HG03280 (cell line): ENCODE measurements around the gene SYCN.

Experiments used
- ATAC-seq: cut with Tn5 transposase; IDR thresholded peaks from one replicate; pipeline ENCODE4 v1.9.1; 2021; ENCODE audit warnings: mild to moderate bottlenecking, moderate library complexity; ENCODE audit not compliant: unreplicated experiment

The SYCN gene

GRCh38 chr19:39172700-39173501 is 31.2 kb downstream of the SYCN start:
- ATAC-seq = no peak

DNA sequence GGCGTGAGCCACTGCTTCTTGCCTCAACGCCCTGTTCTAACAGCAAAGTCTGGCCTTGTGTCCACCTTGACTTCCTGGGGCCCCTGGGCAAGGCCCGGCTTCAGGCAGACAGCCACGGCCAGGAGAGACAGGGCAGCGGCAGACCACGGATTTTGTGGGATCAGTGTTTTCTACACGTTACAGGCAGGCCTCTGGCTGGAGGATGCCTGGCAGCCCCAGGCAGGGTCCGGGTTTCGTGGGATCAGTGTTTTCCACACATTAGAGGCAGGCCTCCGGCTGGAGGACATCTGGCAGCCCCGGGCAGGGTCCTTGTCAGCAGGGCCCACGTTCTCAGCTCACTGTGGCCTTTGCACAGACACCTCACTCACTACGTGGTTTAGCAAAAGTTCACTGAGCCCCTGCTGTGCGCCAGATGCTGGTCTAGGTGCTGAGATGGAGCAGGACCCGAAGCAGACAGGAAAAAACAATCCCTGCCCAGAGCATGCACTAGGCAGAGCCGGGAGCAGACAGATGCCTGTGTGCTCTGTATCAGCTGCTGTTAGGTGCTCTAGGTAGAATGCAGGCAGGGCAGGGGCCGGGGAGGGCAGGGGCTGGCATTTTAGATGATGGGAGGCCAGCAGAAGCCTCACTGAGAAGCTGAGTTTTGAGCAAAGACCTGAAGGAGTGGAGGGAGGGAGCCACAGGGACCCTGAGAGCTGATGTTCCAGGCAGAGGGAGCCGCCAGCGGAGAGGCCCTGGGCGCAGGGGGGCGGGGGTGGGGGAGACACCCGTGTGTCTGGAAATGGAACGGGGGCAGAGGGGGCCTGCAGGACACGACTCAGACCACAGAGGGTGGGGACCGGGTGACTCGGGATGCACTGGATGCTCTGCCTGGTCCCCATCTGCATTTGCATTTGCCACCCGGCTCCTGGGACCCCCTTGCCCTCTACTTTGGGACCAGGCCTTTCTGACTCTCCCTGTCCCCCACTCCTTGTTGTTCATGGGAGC is 32.3 kb downstream of the SYCN start:
- no peak for ATAC-seq

GRCh38 chr19:39170386-39171231 is 33.5 kb downstream of the SYCN start:
- ATAC-seq = no peak

GRCh38 chr19:39169143-39169810 is 34.8 kb downstream of the SYCN start:
- no peak for ATAC-seq

- no peak for ATAC-seq
Observed at GRCh38 chr19:39168258-39169142, 35.6 kb downstream of the SYCN start.

GRCh38 chr19:39167461-39168257 is 36.4 kb downstream of the SYCN start:
- no peak for ATAC-seq

DNA sequence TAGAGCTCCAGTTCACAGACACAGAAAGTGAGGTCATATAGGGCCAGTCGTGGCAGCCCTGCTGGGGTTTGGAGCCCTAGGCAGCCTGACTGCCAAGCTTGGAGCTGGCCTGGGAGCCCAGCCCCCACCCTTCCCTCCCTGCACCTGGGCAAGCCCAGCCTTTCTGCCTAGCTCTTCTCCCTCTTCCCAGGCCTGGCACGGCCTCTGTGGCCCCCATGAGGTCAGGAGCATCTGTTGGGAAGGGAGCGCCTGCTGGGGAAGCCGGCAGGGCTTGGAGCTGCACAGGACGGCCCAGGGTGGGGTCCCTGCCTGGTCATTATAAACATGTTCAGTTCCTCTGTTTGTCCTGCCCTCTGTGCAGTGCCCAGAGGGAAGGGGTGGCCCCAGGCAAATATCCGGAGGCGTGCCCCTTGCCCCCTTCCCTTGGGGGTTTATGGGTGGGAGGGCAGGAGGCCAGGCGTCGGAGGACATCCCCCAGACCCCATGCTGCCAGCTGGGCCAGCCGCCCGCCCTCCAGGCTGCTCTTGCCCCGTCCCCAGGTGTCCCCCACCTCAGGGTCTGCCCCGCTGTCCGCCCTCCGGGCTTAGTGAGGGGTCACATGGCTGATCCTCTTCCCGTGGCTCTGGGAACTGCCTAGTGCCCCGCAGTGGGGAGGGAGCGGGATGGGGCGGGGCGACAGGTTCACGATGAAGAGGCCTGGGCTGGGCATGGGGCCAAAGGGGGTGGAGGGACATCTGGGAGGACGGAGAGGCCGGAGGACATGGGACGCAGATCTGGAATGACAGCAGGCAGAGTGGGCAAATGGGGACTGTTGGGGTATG is 37.3 kb downstream of the SYCN start:
- ATAC-seq = no peak

DNA sequence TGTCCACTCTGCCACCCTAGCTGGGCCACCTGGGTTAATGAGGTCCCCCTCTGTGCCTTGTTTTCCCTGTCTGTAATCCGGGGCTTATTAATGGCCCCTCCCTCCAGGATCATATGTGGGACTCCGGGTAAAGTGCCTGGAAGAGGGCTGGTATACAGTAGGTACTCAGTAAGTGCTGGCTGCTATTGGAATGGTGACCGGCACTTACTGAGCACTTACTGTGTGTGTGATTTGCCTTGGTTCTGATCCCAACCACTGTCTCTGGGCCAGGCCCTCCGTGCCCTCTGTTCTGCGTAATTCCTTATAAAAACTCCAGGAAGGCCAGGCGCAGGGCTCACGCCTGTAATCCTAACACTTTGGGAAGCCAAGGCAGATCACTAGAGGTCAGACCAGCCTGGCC is 38.2 kb downstream of the SYCN start:
- ATAC-seq = no peak

GRCh38 chr19:39164289-39164688 is 39.8 kb downstream of the SYCN start:
- no peak for ATAC-seq

DNA sequence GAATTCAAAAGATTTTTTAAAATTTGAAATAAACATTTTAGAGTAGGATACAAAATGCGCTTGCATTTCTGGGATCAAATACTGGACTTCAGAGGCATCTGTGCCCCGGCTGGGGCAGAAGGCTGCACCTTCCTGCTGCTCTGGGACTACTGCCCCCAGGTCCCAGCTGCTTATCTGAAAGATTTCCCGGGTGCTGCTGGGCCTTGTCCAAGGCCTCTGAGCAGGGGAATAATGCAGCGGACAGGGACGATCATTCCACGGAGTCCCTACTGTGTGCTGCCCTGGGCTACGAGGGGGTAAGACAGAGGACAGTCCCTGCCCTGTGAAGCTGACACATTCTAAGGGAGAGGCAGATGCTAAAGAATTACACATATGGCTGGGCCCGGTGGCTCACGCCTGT is 40.4 kb downstream of the SYCN start:
- ATAC-seq = no peak

DNA sequence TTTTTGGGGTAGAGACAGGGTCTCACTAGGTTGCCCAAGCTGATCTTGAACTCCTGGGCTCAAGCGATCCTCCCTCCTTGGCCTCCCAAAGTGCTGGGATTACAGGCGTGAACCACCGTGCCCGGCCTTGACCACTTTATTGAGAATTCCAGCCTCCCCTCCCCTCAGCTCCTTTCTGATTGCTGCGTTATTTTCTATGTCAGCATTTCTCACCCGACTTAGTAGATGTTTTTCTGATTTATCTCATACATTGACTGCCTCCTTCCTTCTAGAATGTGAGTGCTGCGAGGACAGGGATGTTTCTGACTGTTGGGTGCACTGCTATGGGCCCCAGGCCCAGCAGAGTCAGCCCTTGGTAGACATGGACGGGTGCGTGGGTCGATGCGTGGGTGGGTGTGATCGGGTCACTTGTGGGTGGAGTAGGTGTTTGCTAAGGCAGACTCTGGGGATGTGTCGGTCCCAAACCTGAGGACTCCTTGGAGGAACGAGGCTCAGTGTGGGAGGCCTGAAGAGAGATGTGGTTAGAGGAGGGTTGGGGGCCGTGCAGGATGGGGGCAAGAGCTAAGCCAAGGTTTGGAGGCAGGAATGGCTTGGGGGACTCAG is 41.5 kb downstream of the SYCN start:
- ATAC-seq = no peak

DNA sequence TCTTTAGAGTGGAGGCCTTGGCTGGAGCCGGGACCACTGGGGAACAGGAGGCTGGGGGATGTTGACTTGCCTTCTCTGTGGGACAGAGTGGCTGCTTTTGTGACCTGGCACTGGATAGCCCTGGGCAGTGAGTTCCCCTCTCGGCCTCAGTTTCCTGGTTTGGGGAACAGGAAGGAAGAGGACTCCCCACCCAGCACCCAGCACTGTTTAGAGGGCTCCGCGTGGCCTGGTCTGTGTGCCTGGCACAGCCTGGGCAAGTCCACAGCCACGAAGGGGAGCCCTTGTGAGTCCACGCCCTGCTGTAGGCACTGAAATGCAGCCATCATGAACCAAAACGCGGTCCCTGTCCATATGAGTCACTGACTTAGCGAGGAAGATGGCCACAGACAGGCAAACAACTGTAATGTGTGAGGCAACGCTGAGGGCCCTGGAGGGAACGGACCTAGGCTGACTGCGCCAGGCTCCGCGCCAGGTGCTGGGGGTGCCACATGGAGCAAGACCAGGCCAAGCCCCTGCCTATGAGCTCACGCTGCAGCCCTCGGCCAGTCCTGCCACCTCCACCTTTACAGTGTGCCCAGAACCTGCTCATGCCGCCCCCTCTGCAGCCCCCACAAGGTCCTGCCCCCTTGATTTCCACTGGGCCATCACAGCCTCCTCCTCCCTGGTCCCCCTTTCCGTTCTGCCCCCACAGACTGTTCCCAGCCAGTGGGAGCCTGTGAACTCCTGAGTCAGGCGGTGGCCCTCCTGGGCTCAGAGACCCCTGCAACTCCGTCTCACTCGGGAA is 43.0 kb downstream of the SYCN start:
- no peak for ATAC-seq

DNA sequence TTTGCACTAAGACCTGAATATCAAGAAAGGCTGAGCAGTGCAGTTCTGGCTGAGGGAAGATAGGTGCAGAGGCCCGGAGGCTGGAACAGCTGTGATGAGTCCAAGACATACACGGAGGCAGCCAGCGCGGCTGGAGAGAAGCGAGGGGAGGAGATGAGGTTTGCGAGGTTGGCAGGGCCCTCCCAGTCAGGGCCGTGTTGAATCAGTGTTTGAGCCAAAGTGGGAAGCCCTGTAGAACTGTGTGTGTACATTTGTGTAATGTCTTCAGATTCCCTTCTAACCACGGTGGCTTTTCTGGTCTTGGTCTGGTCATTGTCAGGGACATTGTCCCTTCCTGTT is 43.6 kb downstream of the SYCN start:
- no peak for ATAC-seq

- no peak for ATAC-seq
Observed at GRCh38 chr19:39158646-39159260, 45.3 kb downstream of the SYCN start.

- no peak for ATAC-seq
Observed at GRCh38 chr19:39157997-39158389, 46.1 kb downstream of the SYCN start.

DNA sequence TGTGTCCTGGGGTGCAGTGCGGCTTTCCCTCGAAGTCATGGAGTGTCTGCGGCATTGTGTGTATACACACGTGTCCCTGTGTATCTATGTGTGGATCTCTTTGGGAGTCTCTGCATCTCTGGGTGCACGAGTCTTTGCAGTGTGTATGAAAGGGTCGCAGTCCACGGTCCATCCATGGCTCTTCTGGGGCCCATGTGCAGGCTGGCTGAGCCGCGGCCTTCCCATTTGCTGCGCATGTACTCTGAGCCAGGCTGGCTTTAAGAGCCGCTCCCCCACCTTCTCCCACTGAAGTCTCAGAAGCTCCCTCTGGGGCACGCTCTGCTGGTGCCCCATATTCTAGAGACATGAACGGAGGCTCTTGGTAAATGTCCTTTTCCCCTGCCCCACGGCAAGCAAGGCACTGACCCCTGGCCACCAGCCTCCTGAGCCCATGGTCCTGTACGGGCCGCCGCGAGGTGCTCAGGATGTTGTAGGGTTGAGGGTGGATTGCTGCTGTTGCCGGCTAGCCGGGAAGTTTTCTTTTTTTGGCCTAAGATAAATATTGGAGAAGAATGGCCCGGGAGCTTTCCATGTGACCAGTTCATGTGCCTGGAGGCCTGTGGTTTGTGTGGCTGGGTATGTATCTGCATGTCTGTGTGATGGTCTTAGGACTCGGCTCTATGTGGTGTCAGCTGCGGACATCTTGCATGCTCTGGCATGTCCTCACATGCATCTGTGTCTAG is 46.6 kb downstream of the SYCN start:
- no peak for ATAC-seq
